Hepatocyte (in vitro differentiated cells): ENCODE data around the gene ZNF785. TPM values are rescaled to one million over a fixed set of nuclear protein-coding genes. Genes with fewer than 3 reads are reported as not detected.

ENCODE experiments used
- DNase-seq: peaks from one replicate; pipeline ENCODE4 v3.0.0-alpha.2; 2016; ENCODE audit warnings: low spot score
- H2AFZ ChIP-seq: fragments of 200-600 bp; sonication (generic); 2 replicates; pipeline ENCODE4 v1.6.0; 2016; ENCODE audit warnings: antibody characterized with exemption, mild to moderate bottlenecking
- H3K27ac ChIP-seq: fragments of 200-600 bp; sonication (generic); 2 replicates; pipeline ENCODE4 v1.5.1; 2016; ENCODE audit warnings: mild to moderate bottlenecking
- H3K27me3 ChIP-seq: fragments of 200-600 bp; sonication (generic); 2 replicates; pipeline ENCODE4 v1.6.1; 2016
- H3K36me3 ChIP-seq: fragments of 200-600 bp; sonication (generic); replicated peaks from 2 replicates; pipeline ENCODE4 v1.5.1; 2016; ENCODE audit warnings: low read depth; ENCODE audit not compliant: insufficient read depth
- H3K4me1 ChIP-seq: fragments of 200-600 bp; sonication (generic); 2 replicates; pipeline ENCODE4 v1.5.1; 2016; ENCODE audit warnings: mild to moderate bottlenecking, moderate library complexity; ENCODE audit not compliant: insufficient read depth
- H3K4me2 ChIP-seq: fragments of 200-600 bp; sonication (generic); 2 replicates; pipeline ENCODE4 v1.6.0; 2016
- H3K4me3 ChIP-seq: fragments of 200-600 bp; sonication (generic); 2 replicates; pipeline ENCODE4 v1.5.1; 2016; ENCODE audit warnings: mild to moderate bottlenecking
- H3K79me2 ChIP-seq: fragments of 200-600 bp; sonication (generic); 2 replicates; pipeline ENCODE4 v1.6.0; 2017; ENCODE audit warnings: mild to moderate bottlenecking
- H3K9me2 ChIP-seq: fragments of 200-600 bp; sonication (generic); replicated peaks from 2 replicates; pipeline ENCODE4 v1.6.0; 2017; ENCODE audit warnings: mild to moderate bottlenecking; ENCODE audit not compliant: insufficient read depth
- H3K9me3 ChIP-seq: fragments of 200-600 bp; sonication (generic); 2 replicates; pipeline ENCODE4 v1.5.1; 2016; ENCODE audit warnings: low read depth, mild to moderate bottlenecking
- H4K20me1 ChIP-seq: fragments of 200-600 bp; sonication (generic); 2 replicates; pipeline ENCODE4 v1.6.0; 2016; ENCODE audit warnings: mild to moderate bottlenecking; ENCODE audit not compliant: insufficient read depth, poor library complexity, severe bottlenecking
- CTCF ChIP-seq: fragments of 200-600 bp; sonication (generic); IDR thresholded peaks from 2 replicates; pipeline ENCODE4 v1.5.1; 2016; ENCODE audit warnings: antibody characterized with exemption, mild to moderate bottlenecking; ENCODE audit not compliant: poor library complexity
- EZH2 ChIP-seq: fragments of 200-600 bp; sonication (generic); IDR thresholded peaks from 2 replicates; pipeline ENCODE4 v1.6.1; 2016; ENCODE audit warnings: antibody characterized with exemption, mild to moderate bottlenecking, borderline replicate concordance
- EZH2phosphoT487 ChIP-seq: fragments of 200-600 bp; sonication (generic); IDR thresholded peaks from one replicate; pipeline ENCODE4 v1.6.1; 2018; ENCODE audit warnings: antibody characterized with exemption, mild to moderate bottlenecking, low read depth, moderate library complexity; ENCODE audit not compliant: unreplicated experiment, severe bottlenecking
- WGBS: methylation state at CpG from one replicate; pipeline ENCODE4 v1.1.6; 2016; ENCODE audit warnings: low lambda C conversion rate; ENCODE audit errors: missing lambda C conversion rate; 5-methylcytosine and 5-hydroxymethylcytosine counted together
- polyA plus RNA-seq: library from polyadenylated mRNA; unstranded; fragments of >200 nt; fragmentation: Nextera tagmentation; extraction: Ambion mirVana; gene quantifications from 2 replicates; pipeline ENCODE4 v1.2.1, GENCODE V29; 2016
- total RNA-seq: library from RNA; depleted of rRNA; stranded (reverse); fragments of >200 nt; gene quantifications from 2 replicates; pipeline ENCODE4 v1.2.3, GENCODE V29; 2014

The ZNF785 gene
- total and polyA plus RNA-seq, 2 experiments from 2014 or later, result 10.0 to 11.7 TPM

GRCh38 chr16:30574678-30575077 lies 10.8 kb downstream of the ZNF785 start:
- DNase-seq, result no peak
- no peaks in the 10 kb centered on the region for H3K27me3 ChIP-seq
- H4K20me1 ChIP-seq, result no peaks in the 10 kb centered on the region
- no peaks in the 10 kb centered on the region for H3K9me2 ChIP-seq
- H2AFZ ChIP-seq, result no peak overlapping the region
- peaks cover 8% of the 10 kb centered on the region for H3K79me2 ChIP-seq
- TF ChIP-seq EZH2phosphoT487 (no peak), EZH2 (no peak), CTCF (no peak)
- no peaks in the 10 kb centered on the region for H3K9me3 ChIP-seq
- no peak overlapping the region for H3K4me3 ChIP-seq
- peaks cover 11% of the 10 kb centered on the region for H3K4me1 ChIP-seq
- no peak overlapping the region for H3K27ac ChIP-seq
- H3K4me2 ChIP-seq, result no peak overlapping the region
- 83% methylated on average over 1 of the region's 1 CpG for WGBS
- H3K36me3 ChIP-seq, result peaks cover 4% of the 10 kb centered on the region

DNA sequence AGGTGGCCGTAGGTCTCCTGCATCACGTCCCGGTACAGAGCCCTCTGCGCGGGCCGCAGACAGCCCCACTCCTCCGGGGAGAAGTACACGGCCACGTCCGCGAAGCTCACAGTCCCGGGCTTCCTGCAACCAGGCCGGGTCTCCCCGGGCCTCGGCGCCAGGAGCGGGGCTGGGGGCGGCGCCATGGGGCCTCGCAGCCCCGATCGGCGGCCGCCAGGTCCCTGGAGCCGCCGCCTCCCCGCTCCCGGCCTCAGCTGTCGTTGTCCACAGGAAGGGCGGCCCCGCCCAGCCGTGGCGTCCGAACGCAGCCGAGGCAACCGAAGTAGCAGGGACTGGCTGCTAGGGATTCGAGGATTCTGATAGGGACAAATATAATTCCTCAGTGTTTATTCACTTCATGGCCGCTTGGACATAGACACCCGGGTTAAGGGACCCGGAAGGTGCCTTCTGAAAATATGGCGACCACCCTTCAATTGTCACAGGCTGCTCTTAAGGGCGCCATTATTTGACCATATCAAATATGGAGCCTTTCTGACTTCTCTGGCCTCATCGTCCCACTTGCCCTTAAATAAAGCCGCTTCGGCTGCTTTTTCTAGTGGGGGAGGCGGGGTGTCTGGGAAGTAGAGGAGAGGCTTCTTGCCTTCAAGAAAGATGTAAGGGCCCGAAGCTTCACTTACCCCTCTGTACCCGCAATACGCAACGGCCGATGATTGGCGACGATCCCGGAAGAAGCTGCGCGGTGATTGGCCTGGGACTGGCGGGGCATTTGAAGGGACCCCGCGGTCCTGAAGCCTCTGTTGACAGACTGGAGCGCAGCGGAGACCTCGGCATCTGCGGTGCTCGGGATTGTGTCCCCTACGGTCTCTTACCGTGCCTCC lies 13.8 kb downstream of the ZNF785 start, which contains the start of gene ZNF688:
Gene ZNF688, minus strand, starts transcription at position 270 of the 878 bp plus-strand sequence. Its CDS starts 85 bp downstream, at position 185.
- TF ChIP-seq CTCF (no peak), EZH2 (no peak), EZH2phosphoT487 (no peak)
- Histone ChIP-seq H3K79me2 (peaks cover 11% of the 10 kb centered on the region), H2AFZ (peak within 1 kb of the TSS; percentile 20), H3K27me3 (no peaks in the 10 kb centered on the region), H3K9me3 (no peaks in the 10 kb centered on the region), H3K9me2 (no peaks in the 10 kb centered on the region), H3K4me1 (peaks cover 11% of the 10 kb centered on the region), H3K36me3 (no peaks in the 10 kb centered on the region), H3K4me2 (peak within 1 kb of the TSS; percentile 93), H3K27ac (peak within 1 kb of the TSS; percentile 90), H3K4me3 (peak within 1 kb of the TSS; percentile 7), H4K20me1 (no peaks in the 10 kb centered on the region)
- WGBS, result 1% methylated on average over 58 of the region's 67 CpGs
- DNase-seq, result peak; percentile 95

DNA sequence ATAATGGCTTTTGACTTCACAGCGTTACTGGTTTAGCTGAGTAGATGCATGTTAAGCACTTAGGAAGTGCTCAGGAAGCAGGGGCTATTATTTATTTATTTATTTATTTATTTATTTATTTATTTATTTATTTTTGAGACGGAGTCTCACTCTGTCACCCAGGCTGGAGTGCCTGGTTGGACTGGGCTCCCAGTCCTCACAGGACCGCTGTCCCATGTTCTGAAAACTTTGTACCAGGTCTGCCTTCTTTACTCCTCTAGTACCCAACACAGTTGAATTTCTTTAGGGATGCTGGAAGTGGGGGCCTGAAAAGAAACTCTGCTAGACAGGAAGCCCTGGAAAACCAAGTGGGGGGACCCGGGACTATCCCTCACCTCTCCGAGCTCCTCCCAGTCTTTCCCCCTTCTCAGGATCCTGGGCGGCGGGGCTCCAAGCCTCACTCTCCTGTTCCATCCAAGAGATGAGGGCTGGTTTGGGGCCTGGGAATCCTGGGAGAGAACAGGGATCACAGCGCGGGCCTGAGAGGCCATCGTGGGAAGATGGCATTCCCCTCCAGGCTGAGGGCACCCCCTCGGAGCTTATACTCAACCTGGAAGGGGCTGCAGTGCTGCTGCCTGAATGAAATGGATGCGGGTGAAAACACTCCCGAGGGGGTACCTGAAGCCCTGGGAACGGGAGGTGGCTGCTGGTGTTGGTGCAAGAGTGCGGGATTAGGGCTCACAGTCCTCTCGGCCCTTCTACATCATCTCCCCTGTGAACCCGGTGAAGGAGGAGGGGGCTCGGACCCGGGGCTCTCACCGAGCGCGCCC lies 14.7 kb downstream of the ZNF785 start:
- Histone ChIP-seq H3K27me3 (no peaks in the 10 kb centered on the region), H3K9me2 (no peaks in the 10 kb centered on the region), H3K9me3 (no peaks in the 10 kb centered on the region), H2AFZ (peak overlapping the region; percentile 20), H3K4me1 (peaks cover 11% of the 10 kb centered on the region), H3K27ac (peak overlapping the region; percentile 90), H3K4me3 (peak overlapping the region; percentile 7), H3K36me3 (no peaks in the 10 kb centered on the region), H4K20me1 (no peaks in the 10 kb centered on the region), H3K79me2 (peaks cover 11% of the 10 kb centered on the region), H3K4me2 (peak overlapping the region; percentile 93)
- 15% methylated on average over 22 of the region's 22 CpGs for WGBS
- peak; percentile 60 for DNase-seq
- TF ChIP-seq CTCF (no peak), EZH2 (no peak), EZH2phosphoT487 (no peak)
